ENCODE measurements around the gene PIP4K2C. TPM values are rescaled to one million over a fixed set of nuclear protein-coding genes. Genes with fewer than 3 reads are reported as not detected.

The PIP4K2C gene
- total RNA-seq, 2 experiments from 2014 or later, result 10.7 to 12.3 TPM

DNA sequence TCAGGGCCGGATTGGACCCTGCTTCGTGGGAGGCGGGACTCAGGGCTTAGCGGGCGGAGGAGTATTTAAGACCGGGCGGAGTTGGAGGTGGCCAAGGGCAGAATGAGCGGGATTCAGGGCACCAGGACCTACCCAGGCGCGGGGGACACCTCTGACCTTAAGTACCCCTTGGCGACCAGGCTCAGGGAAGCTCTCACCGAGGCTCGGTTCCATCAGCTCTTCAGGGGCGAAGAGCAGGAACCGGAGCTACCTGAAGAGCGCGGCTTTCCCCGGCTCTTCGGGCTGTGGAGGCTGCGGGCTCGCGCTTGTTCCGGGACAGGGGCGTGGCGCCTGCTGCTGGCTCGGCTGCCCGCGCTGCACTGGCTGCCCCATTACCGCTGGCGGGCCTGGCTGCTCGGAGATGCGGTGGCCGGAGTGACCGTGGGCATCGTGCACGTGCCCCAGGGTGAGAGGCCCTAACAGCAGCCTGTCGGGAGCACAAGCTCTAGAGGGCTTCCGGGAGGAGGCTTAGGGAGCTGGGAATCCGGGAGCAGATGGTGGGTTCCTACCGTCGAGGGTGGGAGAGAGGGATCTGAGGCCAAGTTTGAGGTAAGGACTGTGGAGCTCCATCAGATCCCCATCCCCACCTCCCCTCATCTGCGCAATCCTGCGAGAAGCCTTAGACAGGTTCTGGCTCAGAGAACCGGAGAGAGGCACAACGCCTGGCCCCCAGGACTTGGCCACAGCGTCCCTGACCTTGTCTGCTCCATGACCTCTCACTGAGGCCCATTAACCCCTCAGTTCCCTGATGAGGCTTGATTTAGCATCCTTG lies 28.6 kb downstream of the PIP4K2C start:
- no peaks in the 10 kb centered on the region for H3K9me3 Mint-ChIP-seq
- ATAC-seq (peak; percentile 28), DNase-seq (peak; percentile 32)
- ChIA-PET POLR2A (interaction anchor here (0.6 to 2.6 kb wide), 5 partner anchors 10 to 192 kb away, joined by 3 to 13 read pairs (median 3); partner anchors contain the start of gene PIP4K2C), CTCF (interaction anchor here (0.8 to 7.3 kb wide), 13 partner anchors 8 to 164 kb away, joined by 3 to 124 read pairs (median 6); partner anchors contain the start of genes ARHGEF25, B4GALNT1, DCTN2 and PIP4K2C)
- no peaks in the 10 kb centered on the region for H3K36me3 Mint-ChIP-seq (ENCODE audit: low read depth)
- TF ChIP-seq, protein P1, sequence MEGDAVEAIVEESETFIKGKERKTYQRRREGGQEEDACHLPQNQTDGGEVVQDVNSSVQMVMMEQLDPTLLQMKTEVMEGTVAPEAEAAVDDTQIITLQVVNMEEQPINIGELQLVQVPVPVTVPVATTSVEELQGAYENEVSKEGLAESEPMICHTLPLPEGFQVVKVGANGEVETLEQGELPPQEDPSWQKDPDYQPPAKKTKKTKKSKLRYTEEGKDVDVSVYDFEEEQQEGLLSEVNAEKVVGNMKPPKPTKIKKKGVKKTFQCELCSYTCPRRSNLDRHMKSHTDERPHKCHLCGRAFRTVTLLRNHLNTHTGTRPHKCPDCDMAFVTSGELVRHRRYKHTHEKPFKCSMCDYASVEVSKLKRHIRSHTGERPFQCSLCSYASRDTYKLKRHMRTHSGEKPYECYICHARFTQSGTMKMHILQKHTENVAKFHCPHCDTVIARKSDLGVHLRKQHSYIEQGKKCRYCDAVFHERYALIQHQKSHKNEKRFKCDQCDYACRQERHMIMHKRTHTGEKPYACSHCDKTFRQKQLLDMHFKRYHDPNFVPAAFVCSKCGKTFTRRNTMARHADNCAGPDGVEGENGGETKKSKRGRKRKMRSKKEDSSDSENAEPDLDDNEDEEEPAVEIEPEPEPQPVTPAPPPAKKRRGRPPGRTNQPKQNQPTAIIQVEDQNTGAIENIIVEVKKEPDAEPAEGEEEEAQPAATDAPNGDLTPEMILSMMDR (IDR thresholded peaks at IDR 0.05), result no peak
- no peak overlapping the region for H3K27ac Mint-ChIP-seq
- H3K27me3 Mint-ChIP-seq, result peaks cover 65% of the 10 kb centered on the region
- no peak overlapping the region for H3K4me3 Mint-ChIP-seq
- peaks cover 17% of the 10 kb centered on the region for H3K4me1 Mint-ChIP-seq (ENCODE audit: low read depth)
- intact Hi-C loops (cut with micrococcal nuclease), result no loop called here

DNA sequence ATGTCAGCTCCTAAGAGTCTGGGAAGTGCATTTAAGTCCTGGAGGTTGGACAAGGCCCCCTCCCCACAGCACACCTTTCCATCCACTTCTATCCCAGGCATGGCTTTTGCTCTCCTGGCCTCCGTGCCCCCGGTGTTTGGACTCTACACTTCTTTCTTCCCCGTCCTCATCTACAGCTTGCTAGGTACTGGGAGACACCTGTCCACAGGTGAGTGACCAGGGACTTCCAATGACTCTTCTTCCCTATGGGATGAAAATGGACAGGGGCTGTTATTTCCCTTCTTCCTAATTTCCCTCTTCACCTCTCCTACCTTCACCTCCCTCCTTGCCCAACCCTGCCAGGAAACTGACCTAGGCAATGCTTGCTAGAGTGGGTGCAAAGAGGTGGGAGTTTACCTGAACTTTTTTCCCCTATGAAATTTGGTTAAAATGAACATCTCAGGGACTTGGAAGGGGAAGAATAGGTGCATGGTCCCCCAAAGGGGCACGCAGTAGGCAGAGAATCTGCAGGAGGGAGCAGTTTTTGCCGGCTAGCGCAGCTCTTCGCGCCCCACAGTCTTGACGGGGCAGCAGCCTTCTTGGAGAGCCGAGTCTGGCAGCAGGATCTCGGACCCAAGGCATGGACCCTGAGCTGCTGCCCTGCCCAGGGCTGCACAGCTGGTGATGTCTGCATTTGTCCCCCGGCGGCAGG lies 29.4 kb downstream of the PIP4K2C start:
- ChIA-PET POLR2A (interaction anchor here (0.7 to 2.6 kb wide), 9 partner anchors 9 to 45 kb away, joined by 3 to 13 read pairs (median 4); partner anchors contain the start of genes ARHGEF25 and PIP4K2C), CTCF (interaction anchor here (0.8 to 7.3 kb wide), 24 partner anchors 9 to 165 kb away, joined by 3 to 124 read pairs (median 5); partner anchors contain the start of genes ARHGEF25, B4GALNT1 and PIP4K2C)
- no peaks in the 10 kb centered on the region for H3K36me3 Mint-ChIP-seq (ENCODE audit: low read depth)

DNA sequence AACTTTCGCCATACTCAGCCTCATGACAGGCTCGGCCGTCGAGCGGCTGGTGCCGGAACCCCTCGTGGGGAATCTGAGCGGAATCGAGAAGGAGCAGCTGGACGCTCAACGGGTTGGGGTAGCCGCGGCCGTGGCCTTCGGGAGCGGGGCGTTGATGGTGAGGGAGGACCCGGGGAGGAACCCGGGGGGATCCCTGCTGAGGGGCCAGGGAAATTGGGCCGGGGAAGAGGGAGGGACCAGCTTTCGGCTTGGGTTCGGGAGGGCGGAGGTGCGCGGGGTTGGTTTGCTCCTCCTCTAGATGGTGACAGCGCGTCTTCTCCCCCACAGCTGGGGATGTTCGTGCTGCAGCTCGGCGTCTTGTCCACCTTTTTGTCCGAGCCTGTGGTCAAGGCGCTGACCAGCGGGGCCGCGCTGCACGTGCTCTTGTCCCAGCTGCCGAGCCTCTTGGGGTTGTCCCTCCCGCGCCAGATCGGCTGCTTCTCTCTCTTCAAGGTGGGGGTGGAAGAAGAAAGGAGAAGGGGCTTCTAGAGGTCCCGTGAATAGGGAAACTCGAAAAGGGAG lies 30.0 kb downstream of the PIP4K2C start:
- no peaks in the 10 kb centered on the region for H3K36me3 Mint-ChIP-seq (ENCODE audit: low read depth)
- TF ChIP-seq, protein P1 (IDR thresholded peaks at IDR 0.05), result no peak
- H3K27ac Mint-ChIP-seq, result no peak overlapping the region
- no peaks in the 10 kb centered on the region for H3K9me3 Mint-ChIP-seq
- CTCF ChIA-PET, result interaction anchor here (0.8 to 7.3 kb wide), 24 partner anchors 8 to 165 kb away, joined by 3 to 124 read pairs (median 5); partner anchors contain the start of genes ARHGEF25, B4GALNT1 and PIP4K2C
- ATAC-seq, result no peak
- DNase-seq, result peak; percentile 33
- intact Hi-C loops (cut with micrococcal nuclease), result no loop called here
- POLR2A ChIA-PET, result interaction anchor here (0.7 to 2.6 kb wide), 8 partner anchors 10 to 46 kb away, joined by 3 to 13 read pairs (median 4); partner anchors contain the start of genes ARHGEF25 and PIP4K2C
- H3K4me3 Mint-ChIP-seq, result peak overlapping the region; percentile 64
- H3K4me1 Mint-ChIP-seq (ENCODE audit: low read depth), result peaks cover 17% of the 10 kb centered on the region
- H3K27me3 Mint-ChIP-seq, result peaks cover 79% of the 10 kb centered on the region

More for the DNA sequence above, 29.4 kb downstream of the PIP4K2C start:
- H3K27me3 Mint-ChIP-seq, result peaks cover 72% of the 10 kb centered on the region
- no peaks in the 10 kb centered on the region for H3K9me3 Mint-ChIP-seq
- no peak for DNase-seq
- peak overlapping the region; percentile 64 for H3K4me3 Mint-ChIP-seq
- H3K27ac Mint-ChIP-seq, result no peak overlapping the region
- no peak for ATAC-seq
- intact Hi-C loops (cut with micrococcal nuclease), result no loop called here
- peaks cover 17% of the 10 kb centered on the region for H3K4me1 Mint-ChIP-seq (ENCODE audit: low read depth)
- TF ChIP-seq, protein P1 (IDR thresholded peaks at IDR 0.05), result no peak

DNA sequence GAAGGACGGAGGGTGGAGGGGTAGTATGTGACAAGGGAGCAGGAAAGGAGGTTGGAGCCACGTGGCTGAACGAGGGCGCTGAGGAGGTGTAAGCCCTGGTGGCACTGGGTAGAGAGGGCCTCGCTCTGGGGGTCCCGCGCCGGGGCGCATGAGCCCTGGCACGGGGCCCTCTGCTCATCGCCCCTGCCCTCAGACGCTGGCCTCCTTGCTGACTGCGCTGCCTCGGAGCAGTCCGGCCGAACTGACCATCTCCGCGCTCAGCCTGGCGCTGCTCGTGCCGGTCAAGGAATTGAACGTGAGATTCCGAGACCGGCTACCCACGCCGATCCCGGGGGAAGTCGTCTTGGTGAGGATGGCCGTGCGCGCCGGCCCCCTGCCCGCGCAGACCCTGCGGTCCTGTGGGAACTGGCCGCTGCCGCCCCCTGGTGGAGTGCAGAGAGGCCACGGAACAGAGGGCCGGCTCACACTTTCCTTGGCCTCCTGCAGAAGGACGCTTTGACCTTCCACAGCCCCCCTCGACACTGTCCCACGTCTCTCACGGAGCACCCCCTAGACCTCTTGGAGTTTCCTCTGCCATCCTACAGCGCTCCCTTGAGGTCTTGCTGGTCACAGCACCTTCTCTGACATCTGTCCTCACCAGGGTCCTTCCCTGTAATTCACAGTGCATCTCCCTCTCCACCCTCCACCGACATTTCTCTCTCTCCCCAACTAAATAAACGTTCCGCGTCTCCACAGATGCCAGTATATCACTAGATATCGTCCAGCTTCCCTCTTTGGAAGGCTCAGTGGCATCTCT lies 30.7 kb downstream of the PIP4K2C start:
- Mint-ChIP-seq H3K4me3 (peak overlapping the region; percentile 64), H3K27me3 (peaks cover 85% of the 10 kb centered on the region), H3K36me3 (ENCODE audit: low read depth) (no peaks in the 10 kb centered on the region), H3K9me3 (no peaks in the 10 kb centered on the region), H3K27ac (no peak overlapping the region), H3K4me1 (ENCODE audit: low read depth) (peaks cover 17% of the 10 kb centered on the region)
- POLR2A ChIA-PET, result interaction anchor here (0.7 to 1.5 kb wide), 5 partner anchors 11 to 47 kb away, joined by 3 to 6 read pairs (median 4); partner anchors contain the start of gene ARHGEF25
- TF ChIP-seq, protein P1 (IDR thresholded peaks at IDR 0.05), result peak; percentile 99
- DNase-seq (peak; percentile 74), ATAC-seq (peak; percentile 81)
- intact Hi-C loops (cut with micrococcal nuclease), result loop anchor here (2.0 kb wide), 1 partner anchor 39 kb away; no protein-coding TSS in a partner anchor
- CTCF ChIA-PET, result interaction anchor here (0.9 to 7.3 kb wide), 28 partner anchors 7 to 166 kb away, joined by 3 to 124 read pairs (median 5); partner anchors contain the start of genes ARHGEF25 and B4GALNT1
